Activated T-cell treated with anti-CD3 and anti-CD28 coated beads, Interleukin-2, amount 50 U/mL, for 72 hours (primary cell): Measurements from ENCODE around the gene DNMT3L. TPM values are rescaled to one million over a fixed set of nuclear protein-coding genes. Genes with fewer than 3 reads are reported as not detected.
"Not testable (repeated sequence)": the region's sequence is repeated elsewhere in the genome, so short reads cannot be mapped to it uniquely, and the experiment has no call there.

Source experiments
- ATAC-seq, 2 donors: fragments of 150-1000 bp; cut with Tn5 transposase; replicated peaks in 1 of 2; 2 replicates each; pipeline ENCODE4 v1.10.0; 2021; ENCODE audit warnings: moderate library complexity in 2 of 2, mild to moderate bottlenecking in 1 of 2
- DNase-seq, 2 donors: peaks; one replicate each; pipeline ENCODE4 v3.0.0; 2021 to 2022; ENCODE audit warnings: mixed read lengths in 1 of 2
- H3K27ac Mint-ChIP-seq: one replicate; pipeline ENCODE4 v1.8.0; 2022; ENCODE audit warnings: mild to moderate bottlenecking, moderate library complexity, mixed read lengths
- H3K27me3 Mint-ChIP-seq: one replicate; pipeline ENCODE4 v1.8.0; 2022; ENCODE audit warnings: low read depth, mixed read lengths
- H3K36me3 Mint-ChIP-seq, 2 donors: one replicate each; pipeline ENCODE4 v1.8.0; 2022; ENCODE audit warnings: mixed read lengths in 2 of 2, mild to moderate bottlenecking in 1 of 2; ENCODE audit not compliant: insufficient read depth in 2 of 2
- H3K4me1 Mint-ChIP-seq: one replicate; pipeline ENCODE4 v1.8.0; 2022; ENCODE audit warnings: low read depth, mixed read lengths
- H3K4me3 Mint-ChIP-seq, 2 donors: one replicate each; pipeline ENCODE4 v1.8.0; 2022; ENCODE audit warnings: mild to moderate bottlenecking in 2 of 2, mixed read lengths in 2 of 2, moderate library complexity in 2 of 2
- H3K9me3 Mint-ChIP-seq, 2 donors: one replicate each; pipeline ENCODE4 v1.8.0; 2022; ENCODE audit warnings: mixed read lengths in 2 of 2
- total RNA-seq, 2 donors: library from RNA; stranded (reverse); gene quantifications; one replicate each; pipeline ENCODE4 v1.2.3, GENCODE V29; 2022

Gene DNMT3L
- total RNA-seq = not detected

- Mint-ChIP-seq H3K9me3 (no peaks in the 10 kb centered on the region), H3K27me3 (no peaks in the 10 kb centered on the region), H3K4me3 (no peak within 1 kb of the TSS), H3K36me3 (no peaks in the 10 kb centered on the region), H3K4me1 (no peaks in the 10 kb centered on the region), H3K27ac (no peak within 1 kb of the TSS)
- ATAC-seq (no peak), DNase-seq (no peak)
Observed at GRCh38 chr21:44261675-44262295, at the start of gene DNMT3L. TSS of gene DNMT3L (minus strand) at chr21:44261897. CDS start at chr21:44261259, 638 bp downstream.

- Mint-ChIP-seq H3K36me3 (peaks cover 4 to 5% of the 10 kb centered on the region in 2 donors), H3K27ac (no peak overlapping the region), H3K4me1 (no peaks in the 10 kb centered on the region), H3K4me3 (no peak overlapping the region), H3K27me3 (no peaks in the 10 kb centered on the region), H3K9me3 (no peaks in the 10 kb centered on the region)
- no peak for ATAC-seq
- no peak for DNase-seq
Observed at GRCh38 chr21:44310628-44311507, 49.2 kb upstream of the DNMT3L start.

- DNase-seq (no peak), ATAC-seq (no peak)
- peaks cover 22% of the 10 kb centered on the region for H3K4me1 Mint-ChIP-seq
- no peak overlapping the region for H3K27ac Mint-ChIP-seq
- peaks cover 4 to 5% of the 10 kb centered on the region in 2 donors for H3K36me3 Mint-ChIP-seq
- no peaks in the 10 kb centered on the region for H3K27me3 Mint-ChIP-seq
- no peak overlapping the region for H3K4me3 Mint-ChIP-seq
- no peaks in the 10 kb centered on the region for H3K9me3 Mint-ChIP-seq
Observed at GRCh38 chr21:44306936-44307704, 45.4 kb upstream of the DNMT3L start.

DNA sequence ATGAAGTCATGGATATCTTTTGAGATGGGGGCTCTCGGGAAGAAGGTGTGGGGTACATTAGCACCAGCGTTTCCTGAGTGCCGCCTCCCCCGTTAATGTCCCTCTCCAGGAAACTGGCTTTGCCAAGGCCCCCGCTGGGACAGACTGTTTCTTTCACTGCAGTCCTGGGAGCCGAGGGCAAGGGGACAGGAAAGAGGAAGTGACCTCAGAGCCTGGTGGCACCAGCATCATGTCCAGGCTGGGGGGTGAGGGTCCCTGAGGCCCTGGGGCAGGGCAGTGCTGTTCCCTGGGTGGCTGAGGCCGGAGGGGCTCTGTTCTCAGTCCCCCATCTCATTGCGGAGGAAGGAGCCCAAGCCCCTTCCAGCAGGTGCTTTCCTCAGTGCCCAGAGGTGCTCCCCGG, 44.0 kb upstream of the DNMT3L start:
- no peak for ATAC-seq

DNA sequence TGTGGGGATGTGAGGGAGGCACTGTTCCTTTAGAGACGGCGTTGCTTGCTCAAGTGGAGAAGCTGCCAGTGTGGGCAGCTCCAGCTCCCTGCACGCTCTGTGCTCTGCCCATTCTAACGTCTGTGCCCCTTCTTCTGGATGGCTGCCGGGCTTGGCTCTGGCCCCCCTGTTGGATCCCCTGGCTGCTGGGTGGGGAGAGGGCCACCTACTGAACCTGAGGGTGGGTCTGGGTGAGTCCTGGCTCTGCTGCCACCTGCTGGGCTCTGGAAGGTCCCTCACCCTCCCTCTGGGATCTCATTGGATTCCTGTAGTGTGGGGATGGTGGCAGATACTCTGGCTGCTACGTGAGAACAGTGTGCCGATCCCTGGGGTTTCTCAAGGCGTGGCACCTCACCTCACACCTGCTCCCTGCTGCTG, 43.2 kb upstream of the DNMT3L start:
- DNase-seq (peak; percentile 30 to 54), ATAC-seq (peak in 1 of 2 donors; percentile 39)
- no peaks in the 10 kb centered on the region for H3K36me3 Mint-ChIP-seq
- no peak overlapping the region for H3K4me3 Mint-ChIP-seq
- peak overlapping the region; percentile 17 for H3K27ac Mint-ChIP-seq
- H3K4me1 Mint-ChIP-seq = peaks cover 37% of the 10 kb centered on the region
- H3K9me3 Mint-ChIP-seq = no peaks in the 10 kb centered on the region
- no peaks in the 10 kb centered on the region for H3K27me3 Mint-ChIP-seq

More for the DNA sequence above, 44.0 kb upstream of the DNMT3L start:
- Mint-ChIP-seq H3K36me3 (no peaks in the 10 kb centered on the region), H3K27ac (no peak overlapping the region), H3K27me3 (no peaks in the 10 kb centered on the region), H3K4me1 (peaks cover 35% of the 10 kb centered on the region), H3K9me3 (no peaks in the 10 kb centered on the region), H3K4me3 (no peak overlapping the region)
- DNase-seq = no peak

DNA sequence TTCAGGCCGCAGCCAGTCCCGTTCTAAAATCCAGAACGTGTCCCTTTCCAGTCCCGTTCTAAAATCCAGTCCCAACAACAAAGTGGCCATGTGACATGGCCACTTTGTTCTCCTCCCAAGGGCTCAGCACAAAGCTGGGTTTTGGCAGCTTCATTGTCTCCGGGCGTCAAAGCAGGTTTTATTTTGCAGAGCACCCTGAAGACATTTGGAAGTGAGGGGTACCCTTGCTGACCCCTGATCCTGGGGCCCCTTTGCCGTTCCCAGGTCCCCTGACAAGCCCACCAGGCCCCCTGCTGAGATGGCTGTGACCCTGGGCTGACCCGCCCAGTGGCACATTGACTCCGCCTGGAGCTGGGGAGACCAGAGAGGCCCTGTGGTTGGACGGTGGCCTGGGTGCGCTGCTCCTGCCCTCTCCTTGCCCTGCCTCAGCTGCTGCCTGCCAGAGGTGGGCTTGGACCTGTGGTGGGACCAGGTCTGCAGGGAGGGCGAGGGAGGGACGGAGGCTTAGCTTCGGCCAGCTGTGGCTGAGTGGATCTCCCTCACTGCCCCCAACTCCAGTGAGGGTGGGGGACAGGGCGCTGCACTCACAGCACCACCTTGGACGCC, 42.4 kb upstream of the DNMT3L start:
- no peaks in the 10 kb centered on the region for H3K27me3 Mint-ChIP-seq
- no peaks in the 10 kb centered on the region for H3K36me3 Mint-ChIP-seq
- H3K27ac Mint-ChIP-seq = no peak overlapping the region
- no peaks in the 10 kb centered on the region for H3K9me3 Mint-ChIP-seq
- DNase-seq = no peak
- no peak for ATAC-seq
- peaks cover 37% of the 10 kb centered on the region for H3K4me1 Mint-ChIP-seq
- H3K4me3 Mint-ChIP-seq = no peak overlapping the region

DNA sequence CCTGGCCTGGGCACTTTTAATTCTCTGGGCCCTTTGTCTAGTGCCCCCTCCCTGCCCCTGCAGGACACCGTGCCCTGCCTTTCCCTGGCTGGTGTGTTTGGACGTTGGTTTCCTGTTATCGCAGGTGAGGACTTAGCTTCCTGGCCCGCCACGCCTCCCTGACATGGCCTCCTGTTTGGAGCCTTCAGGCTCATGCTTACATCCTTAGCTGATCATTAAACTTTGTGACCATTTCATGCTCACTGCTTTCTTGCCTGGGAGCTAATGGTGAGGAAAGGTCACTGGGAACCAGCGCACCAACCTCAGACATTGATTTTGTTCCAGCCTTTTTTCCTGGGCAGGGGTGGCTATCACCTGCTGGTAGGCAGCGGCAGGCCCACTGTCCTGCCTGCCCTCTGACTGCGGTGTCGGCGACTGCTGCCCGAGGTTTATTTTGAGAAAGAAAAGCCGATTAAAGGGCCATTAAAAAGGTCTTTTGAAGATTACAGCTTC, 41.8 kb upstream of the DNMT3L start:
- H3K4me1 Mint-ChIP-seq = peaks cover 40% of the 10 kb centered on the region
- no peak overlapping the region for H3K27ac Mint-ChIP-seq
- H3K9me3 Mint-ChIP-seq = no peaks in the 10 kb centered on the region
- H3K27me3 Mint-ChIP-seq = no peaks in the 10 kb centered on the region
- ATAC-seq (no peak), DNase-seq (no peak)
- peak overlapping the region in 1 of 2 donors; percentile 45 for H3K4me3 Mint-ChIP-seq
- no peaks in the 10 kb centered on the region for H3K36me3 Mint-ChIP-seq

DNA sequence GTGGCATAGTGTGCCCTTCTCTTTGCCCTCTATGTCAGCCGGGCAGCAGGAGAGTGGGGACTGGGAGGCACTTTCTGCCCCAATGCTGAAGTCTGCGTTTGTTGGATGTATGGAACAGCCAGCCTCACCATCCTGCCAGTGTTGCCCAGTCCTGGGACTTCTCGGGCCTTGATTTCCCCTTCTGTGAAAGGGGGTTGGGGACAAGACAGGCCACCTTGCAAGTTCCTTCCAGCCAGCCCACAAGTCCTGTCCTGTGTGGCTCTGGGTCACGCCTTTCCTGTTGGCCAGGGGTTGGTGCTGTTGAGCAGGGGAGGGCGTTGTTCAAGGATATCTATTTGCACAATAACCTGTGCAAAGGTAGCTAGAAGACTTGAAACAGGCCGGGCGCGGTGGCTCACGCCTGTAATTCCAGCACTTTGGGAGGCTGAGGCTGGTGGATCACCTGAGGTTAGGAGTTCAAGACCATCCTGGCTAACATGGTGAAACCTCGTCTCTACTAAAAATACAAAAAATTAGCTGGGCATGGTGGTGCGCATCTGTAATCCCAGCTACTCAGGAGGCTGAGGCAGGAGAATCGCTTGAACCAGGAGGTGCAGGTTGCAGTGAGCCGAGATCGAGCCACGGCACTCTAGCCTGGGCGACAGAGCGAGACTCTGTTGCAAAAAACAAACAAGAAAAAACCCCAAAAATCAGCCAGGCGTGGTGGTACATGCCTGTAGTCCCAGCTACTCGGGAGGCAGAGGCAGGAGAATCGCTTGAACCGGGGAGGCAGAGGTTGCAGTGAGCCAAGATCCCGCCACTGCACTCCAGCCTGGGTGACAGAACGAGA, 41.1 kb upstream of the DNMT3L start:
- peak overlapping the region; percentile 34 to 51 for H3K4me3 Mint-ChIP-seq
- not testable (repeated sequence) for ATAC-seq, H3K27ac Mint-ChIP-seq, H3K27me3 Mint-ChIP-seq, DNase-seq, H3K36me3 Mint-ChIP-seq, H3K9me3 Mint-ChIP-seq
- H3K4me1 Mint-ChIP-seq = peaks cover 48% of the 10 kb centered on the region

DNA sequence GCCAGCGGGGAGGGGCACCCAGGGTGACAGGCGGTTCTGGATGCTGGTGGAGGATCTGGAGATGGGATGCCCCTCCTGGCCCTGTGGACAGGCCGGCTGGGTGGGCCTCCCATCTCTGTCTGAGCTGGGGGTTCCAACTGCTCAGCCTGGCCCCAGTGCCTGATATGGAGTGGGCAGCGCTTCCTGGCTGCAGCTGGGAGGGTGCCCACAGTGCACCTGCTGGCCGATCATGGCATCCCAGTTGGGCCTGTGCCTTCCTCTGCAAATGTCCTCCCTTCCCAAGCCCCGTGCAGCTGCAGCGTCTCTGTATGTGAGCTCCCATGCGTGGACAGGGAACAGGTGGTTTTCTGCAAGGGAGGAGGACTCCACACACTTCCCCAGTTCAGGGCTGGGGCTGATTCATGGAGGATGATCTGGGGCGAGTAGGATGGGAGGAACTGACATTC, 40.3 kb upstream of the DNMT3L start:
- Mint-ChIP-seq H3K9me3 (no peaks in the 10 kb centered on the region), H3K4me3 (peak overlapping the region; percentile 34 to 89)

DNA sequence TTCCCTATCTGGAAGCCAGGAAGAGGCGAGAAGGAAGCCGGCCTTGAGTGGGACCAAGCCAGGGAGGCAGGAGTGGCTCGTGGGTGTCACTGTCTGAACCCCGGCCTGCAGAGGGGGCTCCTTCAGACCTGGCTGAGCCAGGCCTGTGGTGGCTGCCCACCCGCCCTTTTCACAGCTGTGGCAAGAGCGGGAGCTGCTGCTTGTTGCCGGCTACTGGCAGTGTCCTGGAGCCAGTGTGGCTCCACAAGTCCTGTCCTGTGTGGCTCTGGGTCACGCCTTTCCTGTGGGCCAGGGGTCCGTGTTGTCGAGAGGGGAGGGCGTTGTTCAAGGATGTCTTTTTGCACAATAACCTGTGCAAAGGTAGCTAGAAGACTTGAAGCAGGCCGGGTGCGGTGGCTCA, 39.4 kb upstream of the DNMT3L start:
- H3K36me3 Mint-ChIP-seq = no peaks in the 10 kb centered on the region
- H3K27me3 Mint-ChIP-seq = no peaks in the 10 kb centered on the region
- H3K27ac Mint-ChIP-seq = no peak overlapping the region
- no peaks in the 10 kb centered on the region for H3K9me3 Mint-ChIP-seq
- ATAC-seq (no peak), DNase-seq (no peak)
- H3K4me3 Mint-ChIP-seq = peak overlapping the region; percentile 86 to 89
- peaks cover 54% of the 10 kb centered on the region for H3K4me1 Mint-ChIP-seq

More for the DNA sequence above, 40.3 kb upstream of the DNMT3L start:
- Mint-ChIP-seq H3K27ac (no peak overlapping the region), H3K27me3 (no peaks in the 10 kb centered on the region), H3K4me1 (peaks cover 54% of the 10 kb centered on the region), H3K36me3 (no peaks in the 10 kb centered on the region)
- no peak for DNase-seq
- no peak for ATAC-seq

DNA sequence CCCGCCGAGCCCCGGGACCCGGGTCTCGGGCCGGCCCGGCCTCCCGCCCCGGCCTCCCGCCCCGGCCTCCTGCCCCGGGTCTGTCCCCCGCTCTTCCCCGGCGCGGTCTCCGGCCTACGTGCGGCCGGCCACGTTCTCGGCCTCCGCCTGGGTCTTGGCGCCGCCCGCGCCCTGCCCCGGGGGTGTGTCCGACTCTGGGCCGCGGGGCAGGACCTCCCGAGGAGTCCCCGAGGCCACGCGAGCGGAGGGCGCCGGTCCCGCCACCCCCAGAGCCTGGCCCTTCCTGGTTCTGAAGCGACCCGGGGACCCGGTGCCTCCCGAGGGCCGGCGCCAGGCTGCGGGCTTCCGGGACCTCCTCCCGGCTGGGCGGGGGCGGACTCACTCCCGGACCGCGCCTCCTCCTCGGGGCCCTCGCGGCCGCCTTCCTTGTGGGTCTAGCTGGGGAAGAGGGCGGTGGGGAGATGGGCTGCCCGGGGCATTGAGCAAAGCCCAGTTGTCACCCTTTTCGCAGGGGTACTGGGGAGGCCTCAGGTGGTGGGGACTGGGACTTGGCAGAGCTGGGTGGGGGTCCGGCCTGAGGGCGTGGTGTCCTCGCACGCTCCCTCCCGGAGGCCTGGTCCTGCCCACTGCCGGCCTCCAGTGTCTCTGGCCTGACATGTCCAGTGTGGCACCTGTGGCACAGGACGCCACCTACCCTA, 38.7 kb upstream of the DNMT3L start:
- Mint-ChIP-seq H3K4me1 (peaks cover 56% of the 10 kb centered on the region), H3K4me3 (peak overlapping the region; percentile 86 to 89), H3K27ac (no peak overlapping the region)

More for the DNA sequence above, 38.7 kb upstream of the DNMT3L start:
- DNase-seq (peak; percentile 71 to 74), ATAC-seq (peak; percentile 54 to 67)
- H3K36me3 Mint-ChIP-seq = no peaks in the 10 kb centered on the region
- no peaks in the 10 kb centered on the region for H3K9me3 Mint-ChIP-seq
- H3K27me3 Mint-ChIP-seq = no peaks in the 10 kb centered on the region
